Measurements from ENCODE around the gene BOD1.

Gene BOD1

GRCh38 chr5:173616577-173617118 is at the start of gene BOD1:
Gene BOD1 (minus strand): TSS chr5:173616650. CDS start chr5:173616436, 214 bp downstream.
- H3K9me3 ChIP-seq (ENCODE audit: control insufficient read depth, insufficient read depth, low read length) = no peaks in the 10 kb centered on the region
- peaks cover 9% of the 10 kb centered on the region; the same call in 1 of the 2 replicates for H3K36me3 ChIP-seq (ENCODE audit: insufficient read depth, low read length)
- H3K9ac ChIP-seq (ENCODE audit: low read depth, low read length) = peak within 1 kb of the TSS; percentile 91
- H3K4me1 ChIP-seq (ENCODE audit: insufficient read depth, low read length) = peaks cover 12% of the 10 kb centered on the region; the same call in 1 of the 2 replicates

- H3K9me3 ChIP-seq (ENCODE audit: control insufficient read depth, insufficient read depth, low read length) = peaks cover 14% of the 10 kb centered on the region
- H3K4me1 ChIP-seq (ENCODE audit: insufficient read depth, low read length) = peaks cover 9% of the 10 kb centered on the region
- H3K36me3 ChIP-seq (ENCODE audit: insufficient read depth, low read length) = no peaks in the 10 kb centered on the region
Measured at GRCh38 chr5:173665326-173665725, 48.9 kb upstream of the BOD1 start.

GRCh38 chr5:173664154-173664526 is 47.7 kb upstream of the BOD1 start:
- peaks cover 13% of the 10 kb centered on the region for H3K9me3 ChIP-seq (ENCODE audit: control insufficient read depth, insufficient read depth, low read length)
- no peak overlapping the region for H3K9ac ChIP-seq (ENCODE audit: low read depth, low read length)
- no peaks in the 10 kb centered on the region for H3K36me3 ChIP-seq (ENCODE audit: insufficient read depth, low read length)
- H3K4me1 ChIP-seq (ENCODE audit: insufficient read depth, low read length) = peaks cover 4% of the 10 kb centered on the region

More at GRCh38 chr5:173665326-173665725, 48.9 kb upstream of the BOD1 start:
- no peak overlapping the region for H3K9ac ChIP-seq (ENCODE audit: low read depth, low read length)

- Histone ChIP-seq H3K9me3 (ENCODE audit: control insufficient read depth, insufficient read depth, low read length) (peaks cover 7% of the 10 kb centered on the region), H3K4me1 (ENCODE audit: insufficient read depth, low read length) (peaks cover 4% of the 10 kb centered on the region; the same call in 1 of the 2 replicates), H3K36me3 (ENCODE audit: insufficient read depth, low read length) (no peaks in the 10 kb centered on the region), H3K9ac (ENCODE audit: low read depth, low read length) (no peak overlapping the region)
Measured at GRCh38 chr5:173663352-173664153, 47.1 kb upstream of the BOD1 start.

GRCh38 chr5:173662581-173663351 is 46.3 kb upstream of the BOD1 start:
- H3K4me1 ChIP-seq (ENCODE audit: insufficient read depth, low read length) = peaks cover 4% of the 10 kb centered on the region; the same call in 1 of the 2 replicates
- no peaks in the 10 kb centered on the region for H3K36me3 ChIP-seq (ENCODE audit: insufficient read depth, low read length)
- no peak overlapping the region for H3K9ac ChIP-seq (ENCODE audit: low read depth, low read length)
- no peaks in the 10 kb centered on the region for H3K9me3 ChIP-seq (ENCODE audit: control insufficient read depth, insufficient read depth, low read length)

GRCh38 chr5:173660481-173661280 is 44.2 kb upstream of the BOD1 start:
- peaks cover 4% of the 10 kb centered on the region; the same call in 1 of the 2 replicates for H3K4me1 ChIP-seq (ENCODE audit: insufficient read depth, low read length)
- H3K36me3 ChIP-seq (ENCODE audit: insufficient read depth, low read length) = no peaks in the 10 kb centered on the region
- H3K9ac ChIP-seq (ENCODE audit: low read depth, low read length) = no peak overlapping the region
- no peaks in the 10 kb centered on the region for H3K9me3 ChIP-seq (ENCODE audit: control insufficient read depth, insufficient read depth, low read length)

- Histone ChIP-seq H3K36me3 (ENCODE audit: insufficient read depth, low read length) (no peaks in the 10 kb centered on the region), H3K9ac (ENCODE audit: low read depth, low read length) (no peak overlapping the region), H3K4me1 (ENCODE audit: insufficient read depth, low read length) (peaks cover 2% of the 10 kb centered on the region; the same call in 1 of the 2 replicates), H3K9me3 (ENCODE audit: control insufficient read depth, insufficient read depth, low read length) (no peaks in the 10 kb centered on the region; the same call in 1 of the 2 replicates)
Measured at GRCh38 chr5:173659423-173659822, 43.0 kb upstream of the BOD1 start.

- no peaks in the 10 kb centered on the region for H3K36me3 ChIP-seq (ENCODE audit: insufficient read depth, low read length)
- H3K9ac ChIP-seq (ENCODE audit: low read depth, low read length) = no peak overlapping the region
- H3K4me1 ChIP-seq (ENCODE audit: insufficient read depth, low read length) = no peaks in the 10 kb centered on the region
- H3K9me3 ChIP-seq (ENCODE audit: control insufficient read depth, insufficient read depth, low read length) = peaks cover 2% of the 10 kb centered on the region
Measured at GRCh38 chr5:173657741-173658356, 41.4 kb upstream of the BOD1 start.

- Histone ChIP-seq H3K36me3 (ENCODE audit: insufficient read depth, low read length) (no peaks in the 10 kb centered on the region), H3K9ac (ENCODE audit: low read depth, low read length) (no peak overlapping the region), H3K9me3 (ENCODE audit: control insufficient read depth, insufficient read depth, low read length) (peaks cover 3% of the 10 kb centered on the region), H3K4me1 (ENCODE audit: insufficient read depth, low read length) (no peaks in the 10 kb centered on the region)
Measured at GRCh38 chr5:173655196-173655797, 38.8 kb upstream of the BOD1 start.

GRCh38 chr5:173653822-173654523 is 37.5 kb upstream of the BOD1 start:
- no peaks in the 10 kb centered on the region for H3K4me1 ChIP-seq (ENCODE audit: insufficient read depth, low read length)
- H3K9ac ChIP-seq (ENCODE audit: low read depth, low read length) = no peak overlapping the region
- H3K36me3 ChIP-seq (ENCODE audit: insufficient read depth, low read length) = no peaks in the 10 kb centered on the region

GRCh38 chr5:173648308-173648866 is 31.9 kb upstream of the BOD1 start:
- H3K9me3 ChIP-seq (ENCODE audit: control insufficient read depth, insufficient read depth, low read length) = peaks cover 6% of the 10 kb centered on the region; the same call in 1 of the 2 replicates
- H3K4me1 ChIP-seq (ENCODE audit: insufficient read depth, low read length) = peaks cover 18% of the 10 kb centered on the region
- no peaks in the 10 kb centered on the region for H3K36me3 ChIP-seq (ENCODE audit: insufficient read depth, low read length)
- H3K9ac ChIP-seq (ENCODE audit: low read depth, low read length) = no peak overlapping the region

More at GRCh38 chr5:173653822-173654523, 37.5 kb upstream of the BOD1 start:
- H3K9me3 ChIP-seq (ENCODE audit: control insufficient read depth, insufficient read depth, low read length) = peaks cover 3% of the 10 kb centered on the region

GRCh38 chr5:173646692-173647091 is 30.2 kb upstream of the BOD1 start:
- Histone ChIP-seq H3K9ac (ENCODE audit: low read depth, low read length) (no peak overlapping the region), H3K36me3 (ENCODE audit: insufficient read depth, low read length) (no peaks in the 10 kb centered on the region), H3K4me1 (ENCODE audit: insufficient read depth, low read length) (peaks cover 21% of the 10 kb centered on the region), H3K9me3 (ENCODE audit: control insufficient read depth, insufficient read depth, low read length) (peaks cover 3% of the 10 kb centered on the region; the same call in 1 of the 2 replicates)

Measured in ES-I3 (cell line).